ENCODE data around the gene TMEM203.

- TF ChIP-seq CTCF (IDR thresholded peaks at IDR 0.05) (no peak; the same call in 1 of the 2 replicates), ZFX (IDR thresholded peaks at IDR 0.05; ENCODE audit: borderline replicate concordance) (no peak)
Observed at GRCh38 chr9:137160716-137161557, 44.5 kb downstream of the TMEM203 start.

Data from 22Rv1 (cell line).